ENCODE measurements around the gene ADAMTS12. TPM values are rescaled to one million over a fixed set of nuclear protein-coding genes. Genes with fewer than 3 reads are reported as not detected.

Gene ADAMTS12
- total RNA-seq, 1 experiment from 2014 or later, result 0.05 TPM

DNA sequence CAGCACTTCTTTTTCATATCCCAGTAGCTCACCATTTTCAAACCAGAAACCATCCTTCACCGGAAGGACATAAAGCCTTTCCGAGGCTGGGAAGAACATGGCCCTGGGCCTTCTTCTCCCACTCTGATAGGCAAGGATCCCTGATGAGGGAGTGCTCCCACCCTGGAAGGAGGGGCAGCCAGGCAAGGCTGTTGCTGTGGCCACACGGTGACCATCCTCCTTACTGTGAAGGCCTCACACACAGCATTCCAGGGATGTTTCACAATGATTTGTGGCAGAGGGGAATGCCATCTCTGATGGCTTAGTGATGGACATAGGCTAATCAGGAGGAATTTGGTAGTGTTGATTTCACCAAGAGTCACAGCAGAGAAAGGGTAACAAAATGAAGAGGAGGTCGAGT, 130.7 kb downstream of the ADAMTS12 start (continued):
- TF ChIP-seq, protein P1, sequence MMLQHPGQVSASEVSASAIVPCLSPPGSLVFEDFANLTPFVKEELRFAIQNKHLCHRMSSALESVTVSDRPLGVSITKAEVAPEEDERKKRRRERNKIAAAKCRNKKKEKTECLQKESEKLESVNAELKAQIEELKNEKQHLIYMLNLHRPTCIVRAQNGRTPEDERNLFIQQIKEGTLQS (IDR thresholded peaks at IDR 0.05), result no peak
- TF ChIP-seq, protein P2, sequence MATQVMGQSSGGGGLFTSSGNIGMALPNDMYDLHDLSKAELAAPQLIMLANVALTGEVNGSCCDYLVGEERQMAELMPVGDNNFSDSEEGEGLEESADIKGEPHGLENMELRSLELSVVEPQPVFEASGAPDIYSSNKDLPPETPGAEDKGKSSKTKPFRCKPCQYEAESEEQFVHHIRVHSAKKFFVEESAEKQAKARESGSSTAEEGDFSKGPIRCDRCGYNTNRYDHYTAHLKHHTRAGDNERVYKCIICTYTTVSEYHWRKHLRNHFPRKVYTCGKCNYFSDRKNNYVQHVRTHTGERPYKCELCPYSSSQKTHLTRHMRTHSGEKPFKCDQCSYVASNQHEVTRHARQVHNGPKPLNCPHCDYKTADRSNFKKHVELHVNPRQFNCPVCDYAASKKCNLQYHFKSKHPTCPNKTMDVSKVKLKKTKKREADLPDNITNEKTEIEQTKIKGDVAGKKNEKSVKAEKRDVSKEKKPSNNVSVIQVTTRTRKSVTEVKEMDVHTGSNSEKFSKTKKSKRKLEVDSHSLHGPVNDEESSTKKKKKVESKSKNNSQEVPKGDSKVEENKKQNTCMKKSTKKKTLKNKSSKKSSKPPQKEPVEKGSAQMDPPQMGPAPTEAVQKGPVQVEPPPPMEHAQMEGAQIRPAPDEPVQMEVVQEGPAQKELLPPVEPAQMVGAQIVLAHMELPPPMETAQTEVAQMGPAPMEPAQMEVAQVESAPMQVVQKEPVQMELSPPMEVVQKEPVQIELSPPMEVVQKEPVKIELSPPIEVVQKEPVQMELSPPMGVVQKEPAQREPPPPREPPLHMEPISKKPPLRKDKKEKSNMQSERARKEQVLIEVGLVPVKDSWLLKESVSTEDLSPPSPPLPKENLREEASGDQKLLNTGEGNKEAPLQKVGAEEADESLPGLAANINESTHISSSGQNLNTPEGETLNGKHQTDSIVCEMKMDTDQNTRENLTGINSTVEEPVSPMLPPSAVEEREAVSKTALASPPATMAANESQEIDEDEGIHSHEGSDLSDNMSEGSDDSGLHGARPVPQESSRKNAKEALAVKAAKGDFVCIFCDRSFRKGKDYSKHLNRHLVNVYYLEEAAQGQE (IDR thresholded peaks at IDR 0.05; ENCODE audit: low read depth), result no peak
- TF ChIP-seq FOSL1 (IDR thresholded peaks at IDR 0.05; ENCODE audit: low read depth) (no peak), SIN3A (IDR thresholded peaks at IDR 0.05; ENCODE audit: low read depth) (no peak), CBX3 (IDR thresholded peaks at IDR 0.05; ENCODE audit: low read depth) (no peak), TCF7L2 (IDR thresholded peaks at IDR 0.05; ENCODE audit: borderline replicate concordance, extremely low read depth, insufficient read depth, insufficient read length) (no peak), EGR1 (IDR thresholded peaks at IDR 0.05; ENCODE audit: low read depth) (no peak), ELF1 (IDR thresholded peaks at IDR 0.05; ENCODE audit: borderline replicate concordance, low read depth) (no peak)

DNA sequence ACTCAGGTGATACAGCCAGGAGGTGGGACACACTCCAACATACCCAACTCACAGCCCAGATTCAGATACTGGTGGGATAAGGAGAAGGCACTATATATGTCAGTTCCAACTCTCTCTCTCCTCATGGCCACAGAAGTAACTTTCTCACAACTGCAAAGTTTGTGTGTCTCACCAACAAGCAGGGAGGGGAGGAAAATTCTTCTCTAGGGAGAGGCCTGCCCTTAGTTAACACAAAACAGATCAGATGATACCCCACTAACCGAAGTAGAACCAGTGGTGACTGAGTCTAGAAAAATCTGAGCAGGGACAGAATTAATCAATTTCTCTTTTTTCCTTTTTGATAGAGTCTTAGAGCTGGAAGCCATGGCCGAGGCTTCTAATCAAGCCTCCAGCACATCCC, 133.1 kb downstream of the ADAMTS12 start:
- ChIA-PET RAD21 (ENCODE audit: low non-redundant PET in 1 of 2, low total read pairs in 2 of 2, uncharacterized antibody in 2 of 2, unreplicated experiment in 2 of 2) (no interaction called here), CTCF (no interaction called here), POLR2A (no interaction called here)
- H3K9ac ChIP-seq (ENCODE audit: low read length), result no peak overlapping the region
- no TSS peak for BruUV-seq (replicated peaks)
- H4K20me1 ChIP-seq (ENCODE audit: insufficient read depth), result no peaks in the 10 kb centered on the region
- DNase-seq (ENCODE audit: low read depth, low spot score) (no peak), ATAC-seq (no peak)
- H3K4me1 ChIP-seq (ENCODE audit: control insufficient read depth in 1 of 2, insufficient read depth in 2 of 2, low read length in 2 of 2), result no peaks in the 10 kb centered on the region
- no peaks in the 10 kb centered on the region for H3K9me2 ChIP-seq (ENCODE audit: insufficient read depth)
- no peaks in the 10 kb centered on the region for H3K9me3 ChIP-seq (ENCODE audit: control insufficient read depth in 1 of 2, insufficient read depth in 1 of 2, low read depth in 1 of 2, low read length in 2 of 2)
- no peak overlapping the region for H3K4me3 ChIP-seq (replicated peaks in 1 of 2; ENCODE audit: low read depth in 1 of 2, low read length in 2 of 2)
- H3K27ac ChIP-seq (ENCODE audit: low read depth, low read length), result no peak overlapping the region
- H3K27me3 ChIP-seq (ENCODE audit: insufficient read depth, low read length), result peaks cover 37% of the 10 kb centered on the region
- no peaks in the 10 kb centered on the region for H3K36me3 ChIP-seq (ENCODE audit: control insufficient read depth in 1 of 2, insufficient read depth in 2 of 2, low read length in 2 of 2)
- intact Hi-C loops (cut with micrococcal nuclease), result no loop called here
- no peak overlapping the region for H3K4me2 ChIP-seq (ENCODE audit: low read length)
- no peaks in the 10 kb centered on the region for H3K79me2 ChIP-seq (ENCODE audit: insufficient read depth, low read length)
- H2AFZ ChIP-seq (ENCODE audit: low read depth, low read length, poor library complexity, severe bottlenecking), result no peak overlapping the region
- TF ChIP-seq JUND (IDR thresholded peaks at IDR 0.05), result no peak
- TF ChIP-seq, protein P3, sequence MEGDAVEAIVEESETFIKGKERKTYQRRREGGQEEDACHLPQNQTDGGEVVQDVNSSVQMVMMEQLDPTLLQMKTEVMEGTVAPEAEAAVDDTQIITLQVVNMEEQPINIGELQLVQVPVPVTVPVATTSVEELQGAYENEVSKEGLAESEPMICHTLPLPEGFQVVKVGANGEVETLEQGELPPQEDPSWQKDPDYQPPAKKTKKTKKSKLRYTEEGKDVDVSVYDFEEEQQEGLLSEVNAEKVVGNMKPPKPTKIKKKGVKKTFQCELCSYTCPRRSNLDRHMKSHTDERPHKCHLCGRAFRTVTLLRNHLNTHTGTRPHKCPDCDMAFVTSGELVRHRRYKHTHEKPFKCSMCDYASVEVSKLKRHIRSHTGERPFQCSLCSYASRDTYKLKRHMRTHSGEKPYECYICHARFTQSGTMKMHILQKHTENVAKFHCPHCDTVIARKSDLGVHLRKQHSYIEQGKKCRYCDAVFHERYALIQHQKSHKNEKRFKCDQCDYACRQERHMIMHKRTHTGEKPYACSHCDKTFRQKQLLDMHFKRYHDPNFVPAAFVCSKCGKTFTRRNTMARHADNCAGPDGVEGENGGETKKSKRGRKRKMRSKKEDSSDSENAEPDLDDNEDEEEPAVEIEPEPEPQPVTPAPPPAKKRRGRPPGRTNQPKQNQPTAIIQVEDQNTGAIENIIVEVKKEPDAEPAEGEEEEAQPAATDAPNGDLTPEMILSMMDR (IDR thresholded peaks at IDR 0.05 in 2 of 3, conservative IDR thresholded peaks at IDR 0.05 in 1 of 3; ENCODE audit: borderline replicate concordance in 1 of 3, insufficient read depth in 1 of 3, low read depth in 2 of 3, low read length in 2 of 3), result no peak
- TF ChIP-seq FOSL1 (IDR thresholded peaks at IDR 0.05; ENCODE audit: low read depth), result no peak
- no peak for TF ChIP-seq YY1 (IDR thresholded peaks at IDR 0.05; ENCODE audit: extremely low read depth, insufficient replicate concordance, low read depth, low read length)
- TF ChIP-seq ELF1 (IDR thresholded peaks at IDR 0.05; ENCODE audit: borderline replicate concordance, low read depth), result no peak
- TF ChIP-seq EZH2 (IDR thresholded peaks at IDR 0.05), result no peak
- TF ChIP-seq, protein P4, sequence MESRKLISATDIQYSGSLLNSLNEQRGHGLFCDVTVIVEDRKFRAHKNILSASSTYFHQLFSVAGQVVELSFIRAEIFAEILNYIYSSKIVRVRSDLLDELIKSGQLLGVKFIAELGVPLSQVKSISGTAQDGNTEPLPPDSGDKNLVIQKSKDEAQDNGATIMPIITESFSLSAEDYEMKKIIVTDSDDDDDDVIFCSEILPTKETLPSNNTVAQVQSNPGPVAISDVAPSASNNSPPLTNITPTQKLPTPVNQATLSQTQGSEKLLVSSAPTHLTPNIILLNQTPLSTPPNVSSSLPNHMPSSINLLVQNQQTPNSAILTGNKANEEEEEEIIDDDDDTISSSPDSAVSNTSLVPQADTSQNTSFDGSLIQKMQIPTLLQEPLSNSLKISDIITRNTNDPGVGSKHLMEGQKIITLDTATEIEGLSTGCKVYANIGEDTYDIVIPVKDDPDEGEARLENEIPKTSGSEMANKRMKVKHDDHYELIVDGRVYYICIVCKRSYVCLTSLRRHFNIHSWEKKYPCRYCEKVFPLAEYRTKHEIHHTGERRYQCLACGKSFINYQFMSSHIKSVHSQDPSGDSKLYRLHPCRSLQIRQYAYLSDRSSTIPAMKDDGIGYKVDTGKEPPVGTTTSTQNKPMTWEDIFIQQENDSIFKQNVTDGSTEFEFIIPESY (IDR thresholded peaks at IDR 0.05; ENCODE audit: extremely low read depth, insufficient replicate concordance, low read length), result no peak
- no peak for TF ChIP-seq POLR2AphosphoS5 (IDR thresholded peaks at IDR 0.05; ENCODE audit: low read depth, low read length)
- TF ChIP-seq ZFX (IDR thresholded peaks at IDR 0.05), result no peak
- no peak for TF ChIP-seq SP1 (IDR thresholded peaks at IDR 0.05; ENCODE audit: low read depth)
- TF ChIP-seq TCF7L2 (IDR thresholded peaks at IDR 0.05; ENCODE audit: borderline replicate concordance, extremely low read depth, insufficient read depth, insufficient read length), result no peak
- TF ChIP-seq RAD21 (IDR thresholded peaks at IDR 0.05; ENCODE audit: low read depth), result no peak

All from HCT116 (cell line).